ENCODE results near the gene MPRIP.

The MPRIP gene

DNA sequence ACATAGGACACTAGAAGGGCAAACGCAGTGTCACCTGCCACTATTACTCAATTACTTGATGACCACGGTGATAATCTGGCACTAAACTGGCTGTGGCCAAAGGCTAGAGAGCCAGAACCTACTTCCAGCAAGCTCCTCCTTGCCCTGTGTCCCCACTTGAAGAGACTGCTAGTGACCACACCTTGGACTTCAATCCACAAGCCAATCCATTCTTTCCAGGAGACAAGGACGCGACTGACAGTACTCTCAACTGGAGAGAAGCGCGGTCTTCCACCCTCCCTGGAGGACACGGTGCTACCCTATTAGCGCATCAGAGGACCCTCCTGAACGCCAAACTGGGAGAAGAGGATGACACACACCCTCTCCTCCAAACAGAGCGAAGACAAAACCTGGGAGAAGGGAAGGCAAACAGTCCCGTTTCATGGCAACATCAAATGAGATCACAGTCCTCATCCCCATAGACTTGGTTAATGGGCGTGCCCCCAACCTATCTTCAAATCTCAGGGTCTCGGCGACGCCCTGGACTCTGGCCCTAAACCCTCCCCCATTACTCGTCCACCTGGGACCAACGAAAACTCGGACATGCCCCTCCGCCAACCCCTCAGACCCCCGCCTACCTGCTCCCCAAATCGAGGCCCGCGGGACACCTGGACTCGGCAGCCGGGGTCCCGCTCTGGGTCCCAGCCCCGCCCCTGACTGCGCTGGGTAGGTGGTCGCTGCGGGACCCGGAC lies 194.2 kb downstream of the MPRIP start:
- Histone ChIP-seq H3K4me2 (peak overlapping the region; percentile 93), H4K20me1 (peaks cover 45% of the 10 kb centered on the region), H3K9ac (peak overlapping the region; percentile 99), H3K27ac (peak overlapping the region; percentile 100), H3K36me3 (peaks cover 19% of the 10 kb centered on the region), H3K9me3 (no peaks in the 10 kb centered on the region), H3K27me3 (no peaks in the 10 kb centered on the region), H3K4me1 (peaks cover 38% of the 10 kb centered on the region), H3K4me3 (peak overlapping the region; percentile 91)
- no peak for TF ChIP-seq Cebpa-rat (IDR thresholded peaks at IDR 0.05)

DNA sequence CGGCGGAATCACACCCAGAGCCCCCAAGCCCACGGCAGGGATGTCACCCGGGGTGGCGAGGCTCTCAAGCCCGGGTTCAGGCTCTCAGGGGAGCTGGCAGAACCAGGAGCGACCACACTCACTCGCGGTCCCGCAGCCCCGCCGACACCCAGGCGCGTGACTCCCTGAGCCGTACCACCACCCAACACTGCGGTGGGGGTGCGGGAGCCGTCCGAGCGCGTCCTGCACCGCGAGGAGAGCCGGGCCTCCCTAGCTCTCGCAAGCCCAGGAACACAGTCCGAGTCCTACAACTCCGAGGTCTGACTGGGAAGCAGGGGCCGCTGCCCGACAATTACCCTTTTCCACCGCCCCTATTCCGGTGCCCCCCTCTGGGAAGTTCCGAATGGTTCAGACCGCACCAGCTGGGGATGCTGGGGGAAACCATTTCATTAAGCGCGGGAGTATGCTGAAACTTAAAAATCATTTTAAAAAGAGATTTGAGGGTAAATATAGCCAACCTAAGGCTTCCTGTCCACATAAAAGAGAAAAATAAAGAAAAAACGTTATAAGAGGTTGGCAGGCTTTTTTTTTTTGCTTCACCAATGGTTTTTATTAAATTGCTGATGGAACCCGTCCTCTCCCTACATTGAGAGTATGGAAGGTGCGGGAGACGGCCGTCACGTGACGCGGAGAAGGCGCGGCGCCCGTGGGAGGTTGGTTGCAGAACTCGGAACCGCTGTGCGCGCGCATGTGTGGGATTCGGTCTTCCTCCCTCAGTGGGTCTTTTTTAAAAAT lies 195.0 kb downstream of the MPRIP start, which contains the start of gene FLCN:
FLCN (minus strand) TSS at position 143 of the 774 bp plus-strand sequence. CDS start 9,031 bp downstream, outside the sequence.
- peak within 1 kb of the TSS; percentile 91 for H3K4me3 ChIP-seq
- no peaks in the 10 kb centered on the region for H3K9me3 ChIP-seq
- peaks cover 38% of the 10 kb centered on the region for H4K20me1 ChIP-seq
- no peak for TF ChIP-seq Cebpa-rat (IDR thresholded peaks at IDR 0.05)
- H3K4me1 ChIP-seq, result peaks cover 38% of the 10 kb centered on the region
- H3K9ac ChIP-seq, result peak within 1 kb of the TSS; percentile 99
- H3K36me3 ChIP-seq, result peaks cover 14% of the 10 kb centered on the region
- H3K4me2 ChIP-seq, result peak within 1 kb of the TSS; percentile 93
- peak within 1 kb of the TSS; percentile 100 for H3K27ac ChIP-seq
- H3K27me3 ChIP-seq, result no peaks in the 10 kb centered on the region

DNA sequence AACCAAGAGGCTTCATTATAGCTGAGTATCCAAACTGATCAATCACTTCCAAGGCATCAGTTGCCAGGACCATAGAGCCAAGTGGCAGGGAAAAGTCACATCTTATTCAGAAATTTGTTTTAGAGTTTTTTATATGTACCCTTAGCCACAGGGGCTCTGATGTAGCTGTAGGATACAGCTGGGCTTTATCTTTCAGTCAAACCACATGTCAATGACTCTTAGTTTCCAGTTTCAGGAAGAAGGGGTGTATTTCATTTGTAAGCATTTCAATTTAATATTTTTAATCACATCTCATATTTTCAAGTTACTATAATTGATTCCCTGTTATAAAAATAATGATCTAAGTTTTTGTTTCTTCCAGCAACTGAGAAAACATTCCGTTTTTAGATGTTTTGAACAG lies 197.6 kb downstream of the MPRIP start:
- H3K4me1 ChIP-seq, result peaks cover 37% of the 10 kb centered on the region
- H3K27me3 ChIP-seq, result no peaks in the 10 kb centered on the region
- TF ChIP-seq Cebpa-rat (IDR thresholded peaks at IDR 0.05), result no peak
- peaks cover 7% of the 10 kb centered on the region; the same call in 1 of the 2 replicates for H3K36me3 ChIP-seq
- H3K9ac ChIP-seq, result no peak overlapping the region
- peaks cover 18% of the 10 kb centered on the region for H4K20me1 ChIP-seq
- H3K9me3 ChIP-seq, result no peaks in the 10 kb centered on the region
- H3K4me3 ChIP-seq, result no peak overlapping the region
- H3K27ac ChIP-seq, result no peak overlapping the region
- H3K4me2 ChIP-seq, result no peak overlapping the region

DNA sequence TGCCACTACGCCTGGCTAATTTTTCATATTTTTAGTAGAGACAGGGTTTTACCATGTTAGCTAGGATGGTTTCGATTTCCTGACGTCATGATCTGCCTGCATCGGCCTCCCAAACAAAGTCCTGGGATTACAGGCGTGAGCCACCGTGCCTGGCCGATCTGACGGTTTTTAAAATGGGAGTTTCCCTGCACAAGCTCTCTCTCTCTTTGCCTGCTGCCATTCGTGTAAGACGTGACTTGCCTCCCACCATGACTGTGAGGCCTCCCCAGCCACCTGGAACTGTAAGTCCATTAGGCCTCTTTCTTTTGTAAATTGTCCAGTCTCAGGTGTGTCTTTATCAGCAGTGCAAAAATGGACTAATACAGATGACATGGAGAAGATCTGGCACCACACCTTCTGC lies 199.4 kb downstream of the MPRIP start:
- no peaks in the 10 kb centered on the region for H3K9me3 ChIP-seq
- H3K36me3 ChIP-seq, result peaks cover 25% of the 10 kb centered on the region
- no peak overlapping the region for H3K9ac ChIP-seq
- TF ChIP-seq Cebpa-rat (IDR thresholded peaks at IDR 0.05), result no peak
- no peaks in the 10 kb centered on the region for H3K27me3 ChIP-seq
- no peaks in the 10 kb centered on the region for H4K20me1 ChIP-seq
- no peak overlapping the region for H3K4me2 ChIP-seq
- peaks cover 21% of the 10 kb centered on the region for H3K4me1 ChIP-seq
- no peak overlapping the region for H3K4me3 ChIP-seq
- no peak overlapping the region for H3K27ac ChIP-seq

DNA sequence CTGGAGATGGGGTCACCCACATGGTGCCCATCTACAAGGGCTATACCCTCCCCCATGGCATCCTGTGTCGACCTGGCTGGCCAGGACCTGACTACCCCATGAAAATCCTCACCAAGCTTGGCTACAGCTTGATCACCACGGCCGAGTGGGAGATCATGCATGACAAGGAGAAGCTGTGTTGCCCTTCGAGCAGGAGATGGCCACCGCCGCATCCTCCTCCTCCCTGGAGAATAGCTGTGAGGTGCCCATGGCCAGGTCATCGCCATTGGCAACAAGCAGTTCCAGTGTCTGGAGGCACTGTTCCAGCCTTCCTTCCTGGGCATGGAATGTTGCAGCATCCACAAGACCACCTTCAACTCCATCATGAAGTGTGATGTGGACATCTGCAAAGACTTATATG lies 200.0 kb downstream of the MPRIP start:
- Histone ChIP-seq H3K36me3 (peaks cover 31% of the 10 kb centered on the region), H3K4me2 (no peak overlapping the region), H3K4me3 (no peak overlapping the region), H3K27me3 (no peaks in the 10 kb centered on the region), H3K9me3 (no peaks in the 10 kb centered on the region), H4K20me1 (no peaks in the 10 kb centered on the region), H3K9ac (no peak overlapping the region), H3K27ac (no peak overlapping the region), H3K4me1 (peaks cover 21% of the 10 kb centered on the region)
- TF ChIP-seq Cebpa-rat (IDR thresholded peaks at IDR 0.05), result no peak

All from BLaER1 (cell line).